ENCODE data around the gene ATG101.

Gene ATG101

GRCh38 chr12:52042706-52043385 lies 26.9 kb upstream of the ATG101 start:
- DNase-seq (ENCODE audit: low read depth) = no peak

- no peak for DNase-seq (ENCODE audit: low read depth)
Observed at GRCh38 chr12:52043386-52044212, 26.2 kb upstream of the ATG101 start.

GRCh38 chr12:52044292-52044983 lies 25.3 kb upstream of the ATG101 start:
- DNase-seq (ENCODE audit: low read depth) = no peak

GRCh38 chr12:52045794-52046199 lies 24.0 kb upstream of the ATG101 start:
- DNase-seq (ENCODE audit: low read depth) = no peak

GRCh38 chr12:52046859-52047258 lies 22.9 kb upstream of the ATG101 start:
- no peak for DNase-seq (ENCODE audit: low read depth)

- no peak for DNase-seq (ENCODE audit: low read depth)
Observed at GRCh38 chr12:52049286-52049685, 20.5 kb upstream of the ATG101 start.

GRCh38 chr12:52049688-52050087 lies 20.1 kb upstream of the ATG101 start:
- no peak for DNase-seq (ENCODE audit: low read depth)

GRCh38 chr12:52050116-52050757 lies 19.5 kb upstream of the ATG101 start:
- no peak for DNase-seq (ENCODE audit: low read depth)

GRCh38 chr12:52050758-52051541 lies 18.8 kb upstream of the ATG101 start, which contains the start of gene NR4A1:
Gene NR4A1, plus strand, starts transcription at chr12:52051442. Its CDS starts 2,887 bp downstream, at chr12:52054329.
- DNase-seq (ENCODE audit: low read depth) = peak; percentile 57

GRCh38 chr12:52052468-52053186 lies 17.2 kb upstream of the ATG101 start:
- no peak for DNase-seq (ENCODE audit: low read depth)

GRCh38 chr12:52053536-52054209 lies 16.1 kb upstream of the ATG101 start:
- no peak for DNase-seq (ENCODE audit: low read depth)

- no peak for DNase-seq (ENCODE audit: low read depth)
Observed at GRCh38 chr12:52054231-52054832, 15.4 kb upstream of the ATG101 start.

GRCh38 chr12:52054833-52055730 lies 14.7 kb upstream of the ATG101 start:
- no peak for DNase-seq (ENCODE audit: low read depth)

- DNase-seq (ENCODE audit: low read depth) = no peak
Observed at GRCh38 chr12:52055731-52056711, 13.8 kb upstream of the ATG101 start.

- DNase-seq (ENCODE audit: low read depth) = no peak
Observed at GRCh38 chr12:52056801-52057637, 12.8 kb upstream of the ATG101 start.
